DOHH2 (cell line): ENCODE measurements around the gene ZBTB48.
A peak's percentile ranks its signal among the peaks of the same experiment; 100 is the strongest.

Experiments
- H3F3A ChIP-seq: fragments of 200-600 bp; sonication (generic), shearing (Covaris generic); 2 replicates; pipeline ENCODE4 v1.6.0; 2016; ENCODE audit warnings: antibody characterized with exemption, mild to moderate bottlenecking; ENCODE audit not compliant: control insufficient read depth, insufficient read depth
- H3K27ac ChIP-seq: fragments of 200-600 bp; sonication (generic); 2 replicates; pipeline ENCODE4 v1.5.1; 2014; ENCODE audit warnings: low read depth, mild to moderate bottlenecking, low read length, moderate library complexity
- H3K27me3 ChIP-seq: fragments of 200-600 bp; sonication (generic); 2 replicates; pipeline ENCODE4 v1.6.1; 2014; ENCODE audit warnings: mild to moderate bottlenecking, low read length, mixed read lengths; ENCODE audit not compliant: control insufficient read depth
- H3K36me3 ChIP-seq: fragments of 200-600 bp; sonication (generic); 2 replicates; pipeline ENCODE4 v1.6.1; 2014; ENCODE audit warnings: mild to moderate bottlenecking, low read length, moderate library complexity, mixed read lengths; ENCODE audit not compliant: control insufficient read depth
- H3K4me1 ChIP-seq: fragments of 200-600 bp; sonication (generic); 2 replicates; pipeline ENCODE4 v1.6.1; 2014; ENCODE audit warnings: mild to moderate bottlenecking, low read length, mixed read lengths; ENCODE audit not compliant: control insufficient read depth
- H3K4me2 ChIP-seq: fragments of 200-600 bp; sonication (generic); 2 replicates; pipeline ENCODE4 v1.6.0; 2014; ENCODE audit warnings: mild to moderate bottlenecking, low read length, moderate library complexity
- H3K4me3 ChIP-seq: fragments of 200-600 bp; sonication (generic); 2 replicates; pipeline ENCODE4 v1.5.1; 2014; ENCODE audit warnings: mild to moderate bottlenecking, low read length, mixed read lengths
- H3K79me2 ChIP-seq: fragments of 200-600 bp; sonication (generic); 2 replicates; pipeline ENCODE4 v1.6.1; 2014; ENCODE audit warnings: mild to moderate bottlenecking, low read length, mixed read lengths; ENCODE audit not compliant: control insufficient read depth
- H3K9me2 ChIP-seq: fragments of 200-600 bp; sonication (generic); replicated peaks from 2 replicates; pipeline ENCODE4 v1.6.1; 2014; ENCODE audit warnings: mild to moderate bottlenecking, low read length, mixed read lengths; ENCODE audit not compliant: control insufficient read depth
- H3K9me3 ChIP-seq: fragments of 200-600 bp; sonication (generic); 2 replicates; pipeline ENCODE4 v1.6.1; 2014; ENCODE audit warnings: antibody characterized with exemption, low read length, mixed read lengths; ENCODE audit not compliant: control insufficient read depth, insufficient read depth
- H4K20me1 ChIP-seq: fragments of 200-600 bp; sonication (generic); 2 replicates; pipeline ENCODE4 v1.6.0; 2014; ENCODE audit warnings: low read depth, mild to moderate bottlenecking, antibody characterized with exemption, low read length, moderate library complexity; ENCODE audit not compliant: control insufficient read depth, insufficient read depth
- EZH2phosphoT487 ChIP-seq: fragments of 200-600 bp; sonication (generic); IDR thresholded peaks from 2 replicates; pipeline ENCODE4 v1.6.1; 2017; ENCODE audit warnings: borderline replicate concordance, mild to moderate bottlenecking, antibody characterized with exemption, low read length, moderate library complexity, mixed read lengths
- TF ChIP-seq, protein P1 (sequence below): fragments of 200-600 bp; sonication (generic); IDR thresholded peaks from one replicate; pipeline ENCODE4 v1.5.1; 2014; ENCODE audit warnings: antibody characterized with exemption, mild to moderate bottlenecking, low read depth, low read length; ENCODE audit not compliant: poor library complexity, severe bottlenecking

ZBTB48 gene

DNA sequence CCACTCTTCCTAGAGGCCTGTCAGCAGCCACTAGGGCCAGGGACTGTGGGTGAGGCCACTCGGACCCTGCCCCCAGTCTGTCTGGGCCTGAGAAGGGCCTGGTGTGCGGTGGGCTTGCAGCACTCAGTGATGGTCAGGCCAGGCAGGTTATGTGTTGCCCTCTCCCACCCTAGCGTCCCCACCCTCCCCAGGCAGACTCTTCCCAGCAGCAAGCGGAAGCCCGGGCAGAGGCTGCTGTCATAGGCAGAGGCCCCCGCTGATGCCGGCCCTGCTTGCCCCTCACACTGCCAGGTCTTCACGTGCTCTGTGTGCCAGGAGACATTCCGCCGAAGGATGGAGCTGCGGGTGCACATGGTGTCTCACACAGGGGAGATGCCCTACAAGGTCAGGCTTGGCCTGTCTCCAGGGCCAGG, 6.6 kb downstream of the ZBTB48 start:
- TF ChIP-seq, protein P1, sequence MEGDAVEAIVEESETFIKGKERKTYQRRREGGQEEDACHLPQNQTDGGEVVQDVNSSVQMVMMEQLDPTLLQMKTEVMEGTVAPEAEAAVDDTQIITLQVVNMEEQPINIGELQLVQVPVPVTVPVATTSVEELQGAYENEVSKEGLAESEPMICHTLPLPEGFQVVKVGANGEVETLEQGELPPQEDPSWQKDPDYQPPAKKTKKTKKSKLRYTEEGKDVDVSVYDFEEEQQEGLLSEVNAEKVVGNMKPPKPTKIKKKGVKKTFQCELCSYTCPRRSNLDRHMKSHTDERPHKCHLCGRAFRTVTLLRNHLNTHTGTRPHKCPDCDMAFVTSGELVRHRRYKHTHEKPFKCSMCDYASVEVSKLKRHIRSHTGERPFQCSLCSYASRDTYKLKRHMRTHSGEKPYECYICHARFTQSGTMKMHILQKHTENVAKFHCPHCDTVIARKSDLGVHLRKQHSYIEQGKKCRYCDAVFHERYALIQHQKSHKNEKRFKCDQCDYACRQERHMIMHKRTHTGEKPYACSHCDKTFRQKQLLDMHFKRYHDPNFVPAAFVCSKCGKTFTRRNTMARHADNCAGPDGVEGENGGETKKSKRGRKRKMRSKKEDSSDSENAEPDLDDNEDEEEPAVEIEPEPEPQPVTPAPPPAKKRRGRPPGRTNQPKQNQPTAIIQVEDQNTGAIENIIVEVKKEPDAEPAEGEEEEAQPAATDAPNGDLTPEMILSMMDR, result no peak
- no peak for TF ChIP-seq EZH2phosphoT487
- Histone ChIP-seq H3K27me3 (no peaks in the 10 kb centered on the region), H3K4me1 (peaks cover 24% of the 10 kb centered on the region), H3K36me3 (peaks cover 58% of the 10 kb centered on the region), H3K27ac (no peak overlapping the region), H3K9me2 (no peaks in the 10 kb centered on the region), H3K4me3 (no peak overlapping the region), H3K4me2 (no peak overlapping the region), H3K9me3 (no peaks in the 10 kb centered on the region), H3K79me2 (peaks cover 17% of the 10 kb centered on the region), H3F3A (no peaks in the 10 kb centered on the region; the same call in 1 of the 2 replicates), H4K20me1 (peaks cover 3% of the 10 kb centered on the region; the same call in 1 of the 2 replicates)

DNA sequence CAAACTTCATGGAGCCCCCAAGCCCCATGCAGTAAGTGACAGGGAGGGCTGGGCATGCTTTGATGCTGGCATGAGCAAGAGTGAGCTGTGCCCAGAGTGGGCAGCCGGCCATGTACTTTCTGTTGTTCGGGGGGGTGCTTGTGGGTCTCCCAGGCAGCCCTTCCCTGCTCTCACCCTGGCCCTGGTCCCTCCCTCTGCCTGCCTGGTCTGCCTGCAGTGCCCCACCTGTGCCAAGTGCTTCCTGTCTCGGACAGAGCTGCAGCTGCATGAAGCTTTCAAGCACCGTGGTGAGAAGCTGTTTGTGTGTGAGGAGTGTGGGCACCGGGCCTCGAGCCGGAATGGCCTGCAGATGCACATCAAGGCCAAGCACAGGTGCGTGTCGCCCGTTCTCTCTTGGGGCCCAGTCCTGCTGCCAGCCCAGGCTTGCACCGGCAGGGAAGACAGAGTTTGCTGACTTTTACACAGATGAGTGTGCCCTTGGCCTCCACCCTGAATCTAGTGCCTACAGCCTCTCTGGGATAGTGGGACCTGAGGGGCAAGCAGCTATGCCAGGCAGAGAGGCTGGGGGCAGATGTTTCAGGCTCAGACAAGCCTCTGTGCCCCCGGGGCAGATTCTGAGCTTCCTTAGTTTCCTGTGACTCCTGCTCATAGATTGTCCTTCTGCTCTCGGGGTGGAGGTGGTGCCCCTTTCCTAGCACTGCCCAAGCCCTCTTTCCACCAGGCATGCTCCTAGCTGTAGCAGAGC, 7.6 kb downstream of the ZBTB48 start:
- H3K27ac ChIP-seq, result no peak overlapping the region
- peaks cover 48% of the 10 kb centered on the region for H3K36me3 ChIP-seq
- no peaks in the 10 kb centered on the region for H3K9me2 ChIP-seq
- H3K4me2 ChIP-seq, result peak overlapping the region; percentile 7; the same call in 1 of the 2 replicates
- peaks cover 7% of the 10 kb centered on the region for H3K79me2 ChIP-seq
- no peaks in the 10 kb centered on the region; the same call in 1 of the 2 replicates for H3F3A ChIP-seq
- H3K9me3 ChIP-seq, result no peaks in the 10 kb centered on the region
- TF ChIP-seq EZH2phosphoT487, result no peak
- TF ChIP-seq, protein P1, result no peak
- no peaks in the 10 kb centered on the region for H4K20me1 ChIP-seq
- no peaks in the 10 kb centered on the region for H3K27me3 ChIP-seq
- H3K4me1 ChIP-seq, result peaks cover 14% of the 10 kb centered on the region
- no peak overlapping the region for H3K4me3 ChIP-seq

DNA sequence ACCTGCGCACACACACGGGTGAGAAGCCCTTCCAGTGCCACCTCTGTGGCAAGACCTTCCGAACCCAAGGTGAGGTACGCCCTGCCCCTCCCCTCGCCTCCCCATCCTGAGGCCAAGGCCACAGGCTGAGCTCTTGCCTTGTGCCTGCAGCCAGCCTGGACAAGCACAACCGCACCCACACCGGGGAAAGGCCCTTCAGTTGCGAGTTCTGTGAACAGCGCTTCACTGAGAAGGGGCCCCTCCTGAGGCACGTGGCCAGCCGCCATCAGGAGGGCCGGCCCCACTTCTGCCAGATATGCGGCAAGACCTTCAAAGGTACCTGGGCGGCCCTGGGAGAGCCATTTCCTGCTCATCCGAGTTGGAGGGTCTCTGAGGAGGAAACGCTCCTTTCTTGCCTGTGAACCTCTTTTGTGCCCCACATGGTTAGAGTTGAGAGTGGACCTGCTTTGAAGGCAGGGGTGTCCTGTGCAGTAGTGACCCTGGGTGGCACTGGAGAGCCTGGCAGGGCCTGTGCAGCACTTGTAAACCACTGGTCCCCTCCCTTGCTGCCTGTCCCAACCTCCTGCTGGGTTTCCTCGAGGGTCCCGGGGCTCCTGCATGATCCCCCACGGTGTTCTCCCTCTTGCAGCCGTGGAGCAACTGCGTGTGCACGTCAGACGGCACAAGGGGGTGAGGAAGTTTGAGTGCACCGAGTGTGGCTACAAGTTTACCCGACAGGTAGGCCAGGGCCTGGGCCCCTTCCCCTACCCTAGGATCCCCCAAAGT, 8.5 kb downstream of the ZBTB48 start:
- H3K4me3 ChIP-seq, result no peak overlapping the region
- no peaks in the 10 kb centered on the region; the same call in 1 of the 2 replicates for H3F3A ChIP-seq
- H4K20me1 ChIP-seq, result no peaks in the 10 kb centered on the region
- no peaks in the 10 kb centered on the region for H3K9me2 ChIP-seq
- TF ChIP-seq EZH2phosphoT487, result no peak
- TF ChIP-seq, protein P1, result no peak
- H3K79me2 ChIP-seq, result peaks cover 5% of the 10 kb centered on the region; the same call in 1 of the 2 replicates
- no peaks in the 10 kb centered on the region for H3K9me3 ChIP-seq
- no peak overlapping the region for H3K4me2 ChIP-seq
- peaks cover 11% of the 10 kb centered on the region for H3K4me1 ChIP-seq
- H3K27me3 ChIP-seq, result no peaks in the 10 kb centered on the region
- peaks cover 47% of the 10 kb centered on the region for H3K36me3 ChIP-seq
- H3K27ac ChIP-seq, result no peak overlapping the region
